Right cardiac atrium (tissue), 5 donors: ENCODE measurements around the gene ZNF662. TPM values are rescaled to one million over a fixed set of nuclear protein-coding genes. Genes with fewer than 3 reads are reported as not detected.
A peak's percentile ranks its signal among the peaks of the same experiment; 100 is the strongest.

ENCODE experiments used
- ATAC-seq, 2 donors: fragments of 200-7000 bp; cut with Tn5 transposase; one replicate each; pipeline versions ENCODE4 v1.8.0 to v1.9.1; 2020; ENCODE audit warnings: moderate library complexity in 2 of 2, mild to moderate bottlenecking in 1 of 2
- DNase-seq, 3 donors: peaks; one replicate each; pipeline ENCODE4 v3.0.0-alpha.2; 2020
- H3K27ac ChIP-seq: one replicate; pipeline ENCODE4 v1.5.1; 2013; ENCODE audit warnings: mild to moderate bottlenecking, low read length, control low read depth, moderate library complexity
- H3K27me3 ChIP-seq: one replicate; pipeline ENCODE4 v1.6.1; 2013; ENCODE audit not compliant: control insufficient read depth, insufficient read depth
- H3K4me1 ChIP-seq: one replicate; pipeline ENCODE4 v1.6.1; 2013; ENCODE audit warnings: low read length; ENCODE audit not compliant: control insufficient read depth, insufficient read depth
- H3K4me3 ChIP-seq: one replicate; pipeline ENCODE4 v1.5.1; 2013; ENCODE audit warnings: low read length, control low read depth
- H3K9me3 ChIP-seq: one replicate; pipeline ENCODE4 v1.6.1; 2013; ENCODE audit warnings: low read length; ENCODE audit not compliant: control insufficient read depth
- WGBS: extraction: QIAGEN DNeasy Blood & Tissue Kit; methylation state at CpG from one replicate; pipeline ENCODE4 v1.1.7; 2013; 5-methylcytosine and 5-hydroxymethylcytosine counted together
- intact Hi-C, 4 donors: fragments of 100-400 bp; cut with DNase I; formaldehyde crosslinking; loops; one replicate each; pipeline versions ENCODE4 v1.11.0 to v1.14.0; 2022 to 2023
- polyA plus RNA-seq: library from polyadenylated mRNA; stranded (reverse); fragments of 200-250 nt; gene quantifications from one replicate; pipeline ENCODE4 v1.2.3, GENCODE V29; 2013
- total RNA-seq, 4 donors: library from RNA; stranded (reverse); fragmentation: NEBNext Ultra II Directional; extraction: Animal tissue kit (Norgen Biotek cat#: 25700); gene quantifications; one replicate each; pipeline ENCODE4 v1.2.1, GENCODE V29; 2021
- donor health status: healthy with polysubstance abuse.
- donor health status: DM: no; HTN: yes; CAD: no.
- donor health status: DM: no; HTN: no; CAD: no.
- donor health status: DM: no; HTN: yes; CAD: no; lungs with severe emphysema.
- donor health status: DM: yes; HTN: yes; CAD: no.

The ZNF662 gene
- total and polyA plus RNA-seq, 5 donors: 3.1 to 8.9 (median 6.4) TPM

DNA sequence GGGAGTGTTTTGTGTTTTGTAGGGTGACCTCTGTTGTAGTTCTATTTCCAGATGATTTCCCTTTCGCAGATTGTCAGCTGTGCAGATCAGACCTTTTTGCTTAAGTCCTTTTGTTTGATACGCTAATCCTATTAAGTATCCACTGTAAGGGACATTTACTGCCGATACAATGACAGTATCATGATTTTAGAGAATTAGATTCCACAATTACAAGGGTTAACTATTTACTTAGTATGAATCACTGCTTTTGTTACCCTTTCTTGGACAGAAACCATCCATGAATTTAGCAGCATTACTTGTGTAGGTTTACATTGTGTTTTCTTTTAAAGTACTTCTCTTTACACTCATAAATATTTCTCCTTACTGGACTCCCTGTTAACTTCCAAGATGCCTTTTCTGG, 31.4 kb downstream of the ZNF662 start:
- Histone ChIP-seq H3K4me3 (no peak overlapping the region), H3K27ac (no peak overlapping the region), H3K9me3 (no peaks in the 10 kb centered on the region), H3K4me1 (no peaks in the 10 kb centered on the region), H3K27me3 (no peaks in the 10 kb centered on the region)
- no peak for DNase-seq
- no peak for ATAC-seq
- WGBS: 94% methylated on average over 3 of the region's 3 CpGs
- intact Hi-C loops: no loop called here

DNA sequence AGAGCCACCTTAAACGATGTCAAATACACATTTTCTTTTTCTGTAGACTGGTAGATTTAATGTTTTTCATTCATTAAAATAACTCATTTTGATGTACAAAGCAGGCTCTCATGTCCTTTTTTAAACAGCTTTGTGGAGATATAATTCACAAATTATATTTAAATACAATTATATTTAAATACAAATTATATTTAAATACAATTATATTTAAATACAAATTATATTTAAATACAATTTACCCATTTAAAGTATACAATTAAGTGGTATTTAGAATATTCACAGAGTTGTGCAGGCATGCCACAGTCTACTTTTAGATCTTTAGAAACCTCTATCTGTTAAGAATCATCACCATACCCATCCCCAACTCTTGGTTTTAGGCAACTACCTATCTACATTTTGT, 36.8 kb downstream of the ZNF662 start:
- intact Hi-C loops: no loop called here
- 75% methylated on average over 1 of the region's 1 CpG for WGBS
- H3K27me3 ChIP-seq: no peaks in the 10 kb centered on the region
- H3K27ac ChIP-seq: no peak overlapping the region
- ATAC-seq (no peak), DNase-seq (no peak)
- H3K4me3 ChIP-seq: no peak overlapping the region
- H3K9me3 ChIP-seq: no peaks in the 10 kb centered on the region
- H3K4me1 ChIP-seq: no peaks in the 10 kb centered on the region

DNA sequence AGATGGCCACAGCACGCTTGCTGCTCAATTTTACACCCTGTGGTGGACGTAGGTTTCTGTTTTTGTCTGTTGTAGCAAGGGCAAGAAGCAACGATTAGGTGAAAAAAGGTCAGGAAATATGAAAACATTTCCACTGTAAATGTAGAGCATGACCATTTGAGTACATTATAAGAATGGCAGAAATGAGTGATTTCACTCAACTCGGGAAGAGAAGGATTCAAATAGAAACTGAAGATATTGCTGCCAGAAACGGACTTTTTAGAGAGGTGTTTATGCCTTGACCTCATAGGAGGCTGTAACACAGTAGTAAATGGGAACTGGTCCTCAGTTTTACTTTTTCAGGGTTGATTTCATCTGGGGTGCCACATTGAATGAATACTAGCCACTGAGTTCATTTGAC, 40.1 kb downstream of the ZNF662 start:
- H3K9me3 ChIP-seq: no peaks in the 10 kb centered on the region
- H3K4me3 ChIP-seq: no peak overlapping the region
- no peaks in the 10 kb centered on the region for H3K27me3 ChIP-seq
- DNase-seq (no peak), ATAC-seq (no peak)
- H3K27ac ChIP-seq: no peak overlapping the region
- 85% methylated on average over 5 of the region's 5 CpGs for WGBS
- intact Hi-C loops: no loop called here
- H3K4me1 ChIP-seq: no peaks in the 10 kb centered on the region

DNA sequence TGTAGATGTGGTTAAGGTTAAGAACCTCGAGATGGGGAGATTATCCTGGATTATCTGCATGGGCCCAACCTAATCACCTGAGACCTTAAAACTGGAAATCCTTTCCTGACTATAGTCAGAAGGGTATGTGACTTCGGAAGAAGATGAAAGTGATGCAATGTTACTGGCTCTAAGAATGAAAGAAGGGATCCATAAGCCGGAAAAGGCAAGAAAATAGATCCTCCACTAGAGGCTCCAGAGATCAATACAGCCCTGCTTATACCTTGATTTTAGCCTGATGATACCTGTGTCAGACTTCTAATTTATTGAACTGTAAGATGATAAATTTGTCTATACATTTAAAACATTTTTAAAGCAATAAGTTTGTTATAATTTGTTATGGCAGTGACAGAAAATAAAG, 51.6 kb downstream of the ZNF662 start:
- ATAC-seq (no peak), DNase-seq (no peak)
- no peaks in the 10 kb centered on the region for H3K4me1 ChIP-seq
- no peaks in the 10 kb centered on the region for H3K9me3 ChIP-seq
- H3K4me3 ChIP-seq: no peak overlapping the region
- no peak overlapping the region for H3K27ac ChIP-seq
- no peaks in the 10 kb centered on the region for H3K27me3 ChIP-seq
- WGBS: 78% methylated on average over 3 of the region's 3 CpGs
- intact Hi-C loops: no loop called here

DNA sequence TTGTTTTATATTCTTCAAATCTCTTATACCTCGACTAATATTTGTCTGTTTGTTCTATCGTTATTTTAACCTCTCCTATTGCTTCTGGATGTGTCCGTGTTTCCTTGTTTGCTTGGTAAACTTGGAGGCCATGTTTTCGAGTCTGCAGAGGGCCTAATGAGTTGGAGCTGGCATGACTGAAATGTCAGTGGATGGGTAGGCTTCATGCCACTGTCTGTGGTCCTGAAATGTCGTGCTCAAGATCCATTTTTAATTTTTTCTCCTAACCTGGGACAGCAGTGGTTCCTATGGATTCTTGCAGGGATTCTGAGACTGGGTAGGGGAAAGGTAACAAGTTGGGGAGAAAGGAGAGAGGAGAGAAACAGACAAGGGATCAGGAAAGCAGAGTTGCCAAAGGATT, 54.3 kb downstream of the ZNF662 start:
- ATAC-seq (no peak), DNase-seq (no peak)
- H3K9me3 ChIP-seq: no peaks in the 10 kb centered on the region
- no peaks in the 10 kb centered on the region for H3K4me1 ChIP-seq
- WGBS: 72% methylated on average over 5 of the region's 5 CpGs
- no peak overlapping the region for H3K4me3 ChIP-seq
- no peak overlapping the region for H3K27ac ChIP-seq
- intact Hi-C loops: loop anchor here in 3 of 4 donors (5.0 to 10.0 kb wide), 2 partner anchors 197 to 545 kb away; no protein-coding TSS in a partner anchor
- H3K27me3 ChIP-seq: no peaks in the 10 kb centered on the region

DNA sequence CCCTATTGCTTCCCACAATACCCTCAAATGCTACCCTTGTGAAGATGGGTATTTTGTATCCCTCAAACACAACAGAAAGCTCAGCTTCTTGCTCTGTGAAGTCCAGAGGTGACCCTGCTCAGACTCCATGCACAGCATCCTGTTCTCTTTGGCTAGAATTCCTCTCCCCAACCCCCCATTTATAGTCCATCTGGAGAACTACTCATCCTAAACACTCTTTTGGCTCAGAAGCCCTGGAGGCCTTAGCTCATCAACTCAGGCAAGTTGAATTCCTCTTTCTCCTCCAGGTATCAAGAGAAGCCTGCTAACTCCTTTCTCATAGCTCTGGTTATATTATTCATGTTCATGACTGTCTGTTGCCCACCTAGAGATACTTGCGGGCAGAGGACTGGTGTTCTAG, 54.8 kb downstream of the ZNF662 start:
- no peaks in the 10 kb centered on the region for H3K9me3 ChIP-seq
- DNase-seq: no peak
- H3K27me3 ChIP-seq: no peaks in the 10 kb centered on the region
- H3K4me1 ChIP-seq: no peaks in the 10 kb centered on the region
- intact Hi-C loops: loop anchor here in 3 of 4 donors (5.0 to 10.0 kb wide), 2 partner anchors 197 to 544 kb away; no protein-coding TSS in a partner anchor
- no peak overlapping the region for H3K4me3 ChIP-seq
- no peak for ATAC-seq
- WGBS: 83% methylated on average over 1 of the region's 1 CpG
- H3K27ac ChIP-seq: no peak overlapping the region

DNA sequence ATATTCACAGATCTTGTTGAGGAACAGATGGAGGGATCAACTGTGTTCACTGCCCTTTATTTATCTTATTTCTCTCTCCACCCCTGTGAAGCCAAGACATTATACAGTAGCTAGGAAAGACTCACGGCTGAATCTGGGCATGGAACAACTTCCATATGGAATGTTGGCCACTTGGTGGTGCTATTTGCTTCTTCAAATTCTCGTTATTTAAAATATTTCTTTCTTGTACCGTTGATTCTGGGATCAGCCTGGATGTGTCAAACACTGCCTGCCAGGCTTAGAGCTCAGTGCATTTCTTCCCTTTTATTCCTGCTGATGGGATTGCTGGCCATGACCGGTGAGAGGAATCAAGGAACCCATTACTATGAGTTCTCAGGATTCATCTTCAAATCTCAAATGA, 55.7 kb downstream of the ZNF662 start:
- intact Hi-C loops: loop anchor here in 3 of 4 donors (5.0 to 10.0 kb wide), 2 partner anchors 196 to 543 kb away; no protein-coding TSS in a partner anchor
- 4% methylated on average over 4 of the region's 4 CpGs for WGBS
- peak; percentile 67 to 70 for ATAC-seq
- Histone ChIP-seq H3K4me3 (no peak overlapping the region), H3K9me3 (no peaks in the 10 kb centered on the region), H3K27ac (no peak overlapping the region), H3K27me3 (no peaks in the 10 kb centered on the region), H3K4me1 (no peaks in the 10 kb centered on the region)
- peak in 1 of 3 donors; percentile 57 for DNase-seq

DNA sequence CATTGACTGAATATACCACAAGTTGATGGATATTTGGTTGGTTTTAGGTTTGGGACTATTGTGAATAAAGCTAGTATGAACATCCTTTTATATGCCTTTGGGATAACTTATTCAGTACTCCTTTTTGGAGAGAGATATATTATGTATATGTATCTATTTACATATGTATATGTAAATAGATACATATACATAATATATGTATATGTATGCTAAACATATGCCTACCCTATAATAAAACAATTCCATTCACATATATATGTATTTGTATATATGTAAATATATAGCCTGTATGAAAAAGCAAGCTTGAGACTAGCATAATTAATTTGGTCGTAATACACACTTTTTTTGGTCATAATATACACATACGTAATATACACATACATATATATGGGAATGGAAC, 57.3 kb downstream of the ZNF662 start:
- H3K27me3 ChIP-seq: no peaks in the 10 kb centered on the region
- no peaks in the 10 kb centered on the region for H3K4me1 ChIP-seq
- H3K9me3 ChIP-seq: no peaks in the 10 kb centered on the region
- ATAC-seq: no peak
- DNase-seq: no peak
- intact Hi-C loops: loop anchor here in 3 of 4 donors (5.0 to 10.0 kb wide), 2 partner anchors 194 to 542 kb away; no protein-coding TSS in a partner anchor
- 68% methylated on average over 2 of the region's 2 CpGs for WGBS
- H3K4me3 ChIP-seq: no peak overlapping the region
- H3K27ac ChIP-seq: no peak overlapping the region

DNA sequence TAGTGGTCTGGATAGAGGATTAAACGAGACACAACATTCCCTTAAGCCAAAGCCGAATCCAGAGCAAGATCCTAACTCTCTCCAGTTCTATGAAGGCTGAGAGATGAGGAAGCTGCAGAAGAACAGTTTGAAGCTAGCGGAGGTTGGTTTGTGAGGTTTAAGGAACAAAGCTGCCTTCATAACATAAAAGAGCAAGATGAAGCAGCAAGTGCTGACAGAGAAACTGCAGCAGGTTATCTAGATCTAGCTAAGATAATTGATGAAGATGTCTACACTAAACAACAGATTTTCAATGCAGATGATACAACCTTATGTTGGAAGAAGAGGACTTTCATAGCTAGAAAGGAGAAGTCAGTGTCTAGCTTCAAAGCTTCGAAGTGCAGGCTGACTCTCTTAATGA, 58.3 kb downstream of the ZNF662 start:
- H3K27me3 ChIP-seq: no peaks in the 10 kb centered on the region
- H3K9me3 ChIP-seq: no peaks in the 10 kb centered on the region
- H3K27ac ChIP-seq: no peak overlapping the region
- DNase-seq (no peak), ATAC-seq (no peak)
- intact Hi-C loops: loop anchor here in 3 of 4 donors (5.0 to 10.0 kb wide), 2 partner anchors 193 to 541 kb away; no protein-coding TSS in a partner anchor
- H3K4me1 ChIP-seq: no peaks in the 10 kb centered on the region
- 89% methylated on average over 4 of the region's 4 CpGs for WGBS
- no peak overlapping the region for H3K4me3 ChIP-seq

Other genes with a start within 250 kb of the ZNF662 start
- gene KLHL40, start 220.6 kb upstream of the ZNF662 start, total RNA-seq: 1 to 10 TPM in 1 of 4 donors, under 1 TPM in 3; 0.09 to 1.6 (median 0.40) TPM
- gene KLHL40, start 220.6 kb upstream of the ZNF662 start, polyA plus RNA-seq: 0.29 TPM
- 100 to 1,000 TPM; 480 to 768 (median 570) TPM for gene HHATL, start 203.3 kb upstream of the ZNF662 start, total RNA-seq
- gene HHATL, start 203.3 kb upstream of the ZNF662 start, polyA plus RNA-seq: 622 TPM
- 1 to 10 TPM in 1 of 4 donors, under 1 TPM in 2, not detected in 1; 0.26 to 1.8 (median 0.96) TPM for gene CCDC13, start 132.9 kb upstream of the ZNF662 start, total RNA-seq
- 0.84 TPM for gene CCDC13, start 132.9 kb upstream of the ZNF662 start, polyA plus RNA-seq
- gene HIGD1A, start 101.7 kb upstream of the ZNF662 start, total RNA-seq: 100 to 1,000 TPM; 179 to 274 (median 239) TPM
- 348 TPM for gene HIGD1A, start 101.7 kb upstream of the ZNF662 start, polyA plus RNA-seq
- gene ACKR2, start 96.7 kb upstream of the ZNF662 start, total RNA-seq: 1 to 10 TPM; 1.4 to 2.4 (median 1.8) TPM
- 1.2 TPM for gene ACKR2, start 96.7 kb upstream of the ZNF662 start, polyA plus RNA-seq
- gene CYP8B1, start 30.3 kb upstream of the ZNF662 start, total RNA-seq: under 1 TPM in 1 of 4 donors, not detected in 3; 0.14 TPM
- gene CYP8B1, start 30.3 kb upstream of the ZNF662 start, polyA plus RNA-seq: 0.02 TPM
- 1 to 10 TPM; 2.4 to 5.7 (median 4.0) TPM for gene GASK1A, start 73.2 kb downstream of the ZNF662 start, total RNA-seq
- gene GASK1A, start 73.2 kb downstream of the ZNF662 start, polyA plus RNA-seq: 1.5 TPM
- gene POMGNT2, start 199.9 kb downstream of the ZNF662 start, total RNA-seq: 10 to 100 TPM; 16.9 to 28.2 (median 25.0) TPM
- 23.4 TPM for gene POMGNT2, start 199.9 kb downstream of the ZNF662 start, polyA plus RNA-seq